Retinal pigment epithelial cell (primary cell): Measurements from ENCODE around the gene NUP214.
"Not testable (repeated sequence)": the region's sequence is repeated elsewhere in the genome, so short reads cannot be mapped to it uniquely, and the experiment has no call there.

Experiments
- DNase-seq: peaks from one replicate; pipeline ENCODE4 v3.0.0-alpha.2; 2010; ENCODE audit warnings: low read depth
- H3K4me3 ChIP-seq: 2 replicates; pipeline ENCODE4 v1.5.1; 2011; ENCODE audit warnings: mild to moderate bottlenecking, low read length, control low read depth, moderate library complexity
- CTCF ChIP-seq: conservative IDR thresholded peaks from 2 replicates; pipeline ENCODE4 v1.5.1; 2011; ENCODE audit warnings: low read depth, low read length, control low read depth, inconsistent platforms

NUP214 gene

GRCh38 chr9:131239161-131239975, 114.0 kb downstream of the NUP214 start:
- no peak for DNase-seq
- no peak for TF ChIP-seq CTCF
- no peak overlapping the region for H3K4me3 ChIP-seq

- no peak for TF ChIP-seq CTCF
- no peak overlapping the region for H3K4me3 ChIP-seq
- DNase-seq = no peak
Observed at GRCh38 chr9:131240047-131240921, 114.9 kb downstream of the NUP214 start.

GRCh38 chr9:131244331-131244730, 118.9 kb downstream of the NUP214 start:
- not testable (repeated sequence) for DNase-seq

GRCh38 chr9:131246618-131247017, 121.2 kb downstream of the NUP214 start:
- no peak for TF ChIP-seq CTCF
- DNase-seq = no peak
- no peak overlapping the region for H3K4me3 ChIP-seq

More at GRCh38 chr9:131244331-131244730, 118.9 kb downstream of the NUP214 start:
- H3K4me3 ChIP-seq = not testable (repeated sequence)

- DNase-seq = no peak
- H3K4me3 ChIP-seq = no peak overlapping the region
- no peak for TF ChIP-seq CTCF
Observed at GRCh38 chr9:131252120-131252519, 126.7 kb downstream of the NUP214 start.

- DNase-seq = no peak
- no peak for TF ChIP-seq CTCF
- no peak overlapping the region for H3K4me3 ChIP-seq
Observed at GRCh38 chr9:131253891-131254491, 128.6 kb downstream of the NUP214 start.

GRCh38 chr9:131254626-131255025, 129.2 kb downstream of the NUP214 start:
- H3K4me3 ChIP-seq = no peak overlapping the region
- DNase-seq = no peak
- TF ChIP-seq CTCF = no peak
